Neural crest cell (in vitro differentiated cells): ENCODE results near the gene RAB9A. TPM values are rescaled to one million over a fixed set of nuclear protein-coding genes. Genes with fewer than 3 reads are reported as not detected.
A peak's percentile ranks its signal among the peaks of the same experiment; 100 is the strongest.

Experiments
- DNase-seq: peaks from one replicate; pipeline ENCODE4 v3.0.0; 2021; ENCODE audit warnings: low read depth, mixed read lengths, low spot score
- H3K27ac Mint-ChIP-seq: one replicate; pipeline ENCODE4 v1.8.0; 2021; ENCODE audit warnings: mild to moderate bottlenecking, mixed read lengths; ENCODE audit not compliant: unreplicated experiment
- H3K27me3 Mint-ChIP-seq: 2 replicates; pipeline ENCODE4 v1.8.0; 2021; ENCODE audit warnings: low read depth, mild to moderate bottlenecking, mixed read lengths
- H3K36me3 Mint-ChIP-seq: 2 replicates; pipeline ENCODE4 v1.8.0; 2021; ENCODE audit warnings: low read depth, mild to moderate bottlenecking, mixed read lengths
- H3K4me1 Mint-ChIP-seq: 2 replicates; pipeline ENCODE4 v1.8.0; 2021; ENCODE audit warnings: mixed read lengths
- H3K4me3 Mint-ChIP-seq: one replicate; pipeline ENCODE4 v1.8.0; 2021; ENCODE audit warnings: mild to moderate bottlenecking, mixed read lengths
- H3K9me3 Mint-ChIP-seq: 2 replicates; pipeline ENCODE4 v1.8.0; 2021; ENCODE audit warnings: mixed read lengths
- total RNA-seq: library from RNA; stranded (reverse); gene quantifications from 2 replicates; pipeline ENCODE4 v1.2.1, GENCODE V29; 2021
- TF ChIP-seq, protein P1 (sequence below): fragments of 200-600 bp; sonication (generic); conservative IDR thresholded peaks from 2 replicates; pipeline ENCODE4 v1.5.0; 2021; ENCODE audit warnings: antibody characterized with exemption, mild to moderate bottlenecking

Gene RAB9A
- total RNA-seq, 1 donor from 2014 or later: 11.6 TPM

DNA sequence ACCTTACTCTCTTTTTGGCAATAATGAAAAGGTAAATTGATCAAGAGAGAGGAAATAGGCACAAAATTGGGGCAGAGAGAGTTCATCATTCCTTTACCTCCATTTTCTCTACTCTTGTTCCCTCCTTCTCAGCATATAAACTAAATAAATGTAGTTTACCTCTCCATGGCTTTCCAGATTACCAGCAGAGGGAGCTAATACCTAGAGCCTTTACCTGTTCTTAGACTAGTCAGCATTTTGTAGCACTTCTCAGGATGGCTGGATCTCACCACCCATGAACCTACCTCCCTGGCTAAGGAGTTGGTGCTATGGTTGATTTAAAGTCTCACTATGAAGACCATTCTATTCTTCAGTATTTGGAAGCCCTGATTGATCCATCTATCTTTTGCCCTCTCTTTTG is 61.3 kb downstream of the RAB9A start:
- peaks cover 13% of the 10 kb centered on the region for H3K36me3 Mint-ChIP-seq
- no peak overlapping the region for H3K27ac Mint-ChIP-seq
- H3K4me1 Mint-ChIP-seq: no peaks in the 10 kb centered on the region
- DNase-seq: no peak
- H3K9me3 Mint-ChIP-seq: no peaks in the 10 kb centered on the region
- TF ChIP-seq, protein P1, sequence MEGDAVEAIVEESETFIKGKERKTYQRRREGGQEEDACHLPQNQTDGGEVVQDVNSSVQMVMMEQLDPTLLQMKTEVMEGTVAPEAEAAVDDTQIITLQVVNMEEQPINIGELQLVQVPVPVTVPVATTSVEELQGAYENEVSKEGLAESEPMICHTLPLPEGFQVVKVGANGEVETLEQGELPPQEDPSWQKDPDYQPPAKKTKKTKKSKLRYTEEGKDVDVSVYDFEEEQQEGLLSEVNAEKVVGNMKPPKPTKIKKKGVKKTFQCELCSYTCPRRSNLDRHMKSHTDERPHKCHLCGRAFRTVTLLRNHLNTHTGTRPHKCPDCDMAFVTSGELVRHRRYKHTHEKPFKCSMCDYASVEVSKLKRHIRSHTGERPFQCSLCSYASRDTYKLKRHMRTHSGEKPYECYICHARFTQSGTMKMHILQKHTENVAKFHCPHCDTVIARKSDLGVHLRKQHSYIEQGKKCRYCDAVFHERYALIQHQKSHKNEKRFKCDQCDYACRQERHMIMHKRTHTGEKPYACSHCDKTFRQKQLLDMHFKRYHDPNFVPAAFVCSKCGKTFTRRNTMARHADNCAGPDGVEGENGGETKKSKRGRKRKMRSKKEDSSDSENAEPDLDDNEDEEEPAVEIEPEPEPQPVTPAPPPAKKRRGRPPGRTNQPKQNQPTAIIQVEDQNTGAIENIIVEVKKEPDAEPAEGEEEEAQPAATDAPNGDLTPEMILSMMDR: peak; percentile 67
- H3K27me3 Mint-ChIP-seq: no peaks in the 10 kb centered on the region
- H3K4me3 Mint-ChIP-seq: no peak overlapping the region

DNA sequence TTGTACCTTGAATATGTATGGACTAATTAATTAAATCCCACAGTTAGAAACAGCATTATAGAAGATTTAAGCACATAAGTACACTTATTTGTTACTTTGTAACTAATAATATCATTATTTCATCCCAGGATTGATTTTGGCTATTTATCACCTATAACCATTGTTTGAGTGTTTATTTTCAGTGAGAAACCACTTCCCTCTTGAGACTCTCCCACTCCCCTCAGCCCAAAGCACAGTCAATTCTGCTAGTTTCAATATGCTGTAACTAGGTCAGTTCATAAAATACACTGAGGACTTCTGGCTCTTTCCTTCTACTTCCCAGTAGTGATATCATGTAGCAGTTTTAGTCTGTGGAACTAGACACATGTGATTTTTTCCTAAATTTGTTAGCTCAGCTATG is 61.9 kb downstream of the RAB9A start:
- TF ChIP-seq, protein P1: no peak
- no peak for DNase-seq
- no peak overlapping the region for H3K4me3 Mint-ChIP-seq
- H3K36me3 Mint-ChIP-seq: peaks cover 11% of the 10 kb centered on the region
- H3K27ac Mint-ChIP-seq: no peak overlapping the region
- H3K27me3 Mint-ChIP-seq: no peaks in the 10 kb centered on the region
- no peaks in the 10 kb centered on the region for H3K4me1 Mint-ChIP-seq
- H3K9me3 Mint-ChIP-seq: no peaks in the 10 kb centered on the region

DNA sequence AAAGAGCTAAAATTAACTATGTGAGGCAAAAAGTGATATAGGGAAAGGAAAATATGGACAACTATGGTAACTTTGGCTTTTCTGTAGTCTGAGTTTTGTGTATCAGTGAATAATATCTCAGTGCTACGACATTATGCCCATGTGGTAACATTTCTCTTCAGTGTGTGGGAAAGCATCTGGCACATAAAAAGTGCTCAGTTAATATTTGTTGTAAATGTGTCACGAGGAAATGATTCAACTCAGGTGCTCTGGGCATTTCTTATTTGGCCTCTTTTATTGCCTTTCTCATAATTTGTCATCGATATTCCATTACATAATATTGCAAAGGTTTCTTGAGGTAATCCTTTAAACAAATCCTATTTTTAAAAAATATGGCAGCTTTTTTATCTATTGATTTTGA is 63.2 kb downstream of the RAB9A start:
- no peaks in the 10 kb centered on the region for H3K4me1 Mint-ChIP-seq
- DNase-seq: no peak
- no peak overlapping the region for H3K4me3 Mint-ChIP-seq
- TF ChIP-seq, protein P1: no peak
- no peaks in the 10 kb centered on the region for H3K9me3 Mint-ChIP-seq
- H3K36me3 Mint-ChIP-seq: peaks cover 11% of the 10 kb centered on the region
- no peak overlapping the region for H3K27ac Mint-ChIP-seq
- no peaks in the 10 kb centered on the region for H3K27me3 Mint-ChIP-seq

- H3K36me3 Mint-ChIP-seq: peaks cover 11% of the 10 kb centered on the region
- H3K27me3 Mint-ChIP-seq: no peaks in the 10 kb centered on the region
- H3K9me3 Mint-ChIP-seq: no peaks in the 10 kb centered on the region
- no peak overlapping the region for H3K27ac Mint-ChIP-seq
- TF ChIP-seq, protein P1: no peak
- H3K4me3 Mint-ChIP-seq: no peak overlapping the region
- H3K4me1 Mint-ChIP-seq: no peaks in the 10 kb centered on the region
- DNase-seq: no peak
Measured at GRCh38 chrX:13752646-13753045, 63.7 kb downstream of the RAB9A start.

DNA sequence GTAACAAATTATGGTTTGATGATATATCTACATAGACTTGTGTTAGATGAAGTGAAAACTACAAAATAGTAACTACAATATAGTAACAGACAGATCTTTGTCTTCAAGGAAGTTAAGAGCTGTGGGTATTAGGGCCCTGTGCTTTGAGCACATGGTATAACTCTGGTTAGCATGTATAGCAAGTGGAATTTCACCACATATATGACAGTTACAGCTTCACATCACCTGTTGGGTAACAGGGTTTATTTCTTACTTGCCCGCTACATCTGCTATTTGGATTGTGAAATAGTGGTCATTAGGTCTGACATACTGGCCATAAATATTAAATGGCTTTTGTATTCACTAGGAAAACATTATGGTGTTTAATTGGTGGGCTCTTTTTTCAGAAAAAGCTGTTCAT is 65.8 kb downstream of the RAB9A start:
- Mint-ChIP-seq H3K9me3 (no peaks in the 10 kb centered on the region), H3K36me3 (peaks cover 12% of the 10 kb centered on the region), H3K4me1 (no peaks in the 10 kb centered on the region)

More for the DNA sequence above, 65.8 kb downstream of the RAB9A start:
- DNase-seq: no peak
- Mint-ChIP-seq H3K27ac (no peak overlapping the region), H3K27me3 (no peaks in the 10 kb centered on the region), H3K4me3 (no peak overlapping the region)
- TF ChIP-seq, protein P1: no peak
